HG03280 (cell line): ENCODE results near the gene KLRC2.
"Not testable (repeated sequence)": the region's sequence is repeated elsewhere in the genome, so short reads cannot be mapped to it uniquely, and the experiment has no call there.

Experiments
- ATAC-seq: cut with Tn5 transposase; IDR thresholded peaks from one replicate; pipeline ENCODE4 v1.9.1; 2021; ENCODE audit warnings: mild to moderate bottlenecking, moderate library complexity; ENCODE audit not compliant: unreplicated experiment

KLRC2 gene

GRCh38 chr12:10435816-10436215, at the start of gene KLRC2:
KLRC2 (minus strand) TSS chr12:10436010; CDS start chr12:10435986, 24 bp downstream.
- not testable (repeated sequence) for ATAC-seq

GRCh38 chr12:10481901-10482300, 46.1 kb upstream of the KLRC2 start:
- not testable (repeated sequence) for ATAC-seq

DNA sequence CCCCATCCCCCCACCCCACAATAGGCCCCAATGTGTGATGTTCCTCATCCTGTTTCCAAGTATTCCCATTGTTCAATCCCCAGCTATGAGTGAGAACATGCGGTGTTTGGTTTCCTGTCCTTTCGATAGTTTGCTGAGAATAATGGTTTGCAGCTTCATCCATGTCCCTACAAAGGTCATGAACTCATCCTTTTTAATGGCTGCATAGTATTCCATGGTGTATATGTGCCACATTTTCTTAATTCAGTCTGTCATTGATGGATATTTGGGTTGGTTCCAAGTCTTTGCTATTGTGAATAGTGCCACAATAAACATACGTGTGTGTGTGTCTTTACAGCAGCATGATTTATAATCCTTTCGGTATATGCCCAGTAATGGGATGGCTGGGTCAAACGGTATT, 37.0 kb upstream of the KLRC2 start:
- not testable (repeated sequence) for ATAC-seq

GRCh38 chr12:10469701-10470100, 33.9 kb upstream of the KLRC2 start:
- ATAC-seq, result no peak

- no peak for ATAC-seq
Observed at GRCh38 chr12:10466311-10466710, 30.5 kb upstream of the KLRC2 start.

DNA sequence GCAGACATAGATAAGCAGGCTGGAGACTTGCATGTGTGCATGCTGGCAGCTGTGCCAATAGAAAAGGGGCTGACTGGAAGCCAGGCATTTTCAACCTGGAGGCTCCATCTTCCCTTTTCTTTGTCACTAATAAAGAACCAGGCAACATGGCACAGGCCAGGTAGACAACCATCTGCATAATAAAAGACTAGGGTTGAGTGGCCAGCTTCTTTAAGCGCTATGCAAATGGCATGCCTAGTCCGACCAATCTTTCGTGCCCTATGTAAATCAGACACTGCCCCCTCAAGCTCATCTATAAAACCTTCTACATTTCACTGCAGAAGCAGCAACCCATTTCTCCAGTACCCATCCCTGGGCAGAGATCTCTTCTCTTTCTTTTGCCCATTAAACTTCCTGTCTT, 21.9 kb upstream of the KLRC2 start:
- ATAC-seq, result no peak

GRCh38 chr12:10456856-10457255, 21.0 kb upstream of the KLRC2 start:
- no peak for ATAC-seq

DNA sequence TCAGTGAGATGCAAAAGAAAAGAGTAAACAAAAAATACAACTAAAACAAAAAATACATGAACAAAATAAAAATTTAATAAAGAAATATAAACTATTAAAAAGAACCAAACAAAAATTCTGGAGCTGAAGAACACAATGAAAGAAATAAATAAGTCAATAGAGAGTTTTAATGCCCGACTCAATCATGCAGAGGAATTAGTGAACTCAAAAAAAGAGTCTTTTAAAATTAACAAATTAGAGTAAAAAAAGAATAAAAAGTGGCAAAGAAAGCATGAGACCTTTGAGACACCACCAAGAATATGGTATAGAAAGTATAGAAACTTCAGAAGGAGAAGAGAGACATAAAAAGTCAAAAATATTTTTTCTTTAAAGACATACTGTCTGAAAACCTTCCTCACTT, 20.0 kb upstream of the KLRC2 start:
- ATAC-seq, result no peak

DNA sequence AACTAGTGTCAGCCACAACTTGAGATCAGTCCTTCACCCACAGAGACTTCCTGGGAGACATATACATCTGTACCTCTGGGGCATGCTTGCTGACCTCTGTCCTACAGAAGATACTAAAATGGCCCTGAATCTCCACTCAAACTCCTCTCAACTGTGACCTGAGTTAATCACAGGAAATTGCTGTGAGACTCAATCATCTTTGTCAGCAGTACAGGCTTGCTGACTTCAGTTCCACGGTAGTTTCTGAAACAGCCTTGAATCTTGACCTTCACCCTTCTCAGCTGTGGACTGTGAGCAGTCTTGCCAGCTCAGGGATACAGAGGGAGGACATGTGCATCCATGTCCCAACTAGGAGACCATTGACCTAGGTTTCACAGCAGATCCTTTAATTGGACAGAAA, 18.7 kb upstream of the KLRC2 start:
- no peak for ATAC-seq

DNA sequence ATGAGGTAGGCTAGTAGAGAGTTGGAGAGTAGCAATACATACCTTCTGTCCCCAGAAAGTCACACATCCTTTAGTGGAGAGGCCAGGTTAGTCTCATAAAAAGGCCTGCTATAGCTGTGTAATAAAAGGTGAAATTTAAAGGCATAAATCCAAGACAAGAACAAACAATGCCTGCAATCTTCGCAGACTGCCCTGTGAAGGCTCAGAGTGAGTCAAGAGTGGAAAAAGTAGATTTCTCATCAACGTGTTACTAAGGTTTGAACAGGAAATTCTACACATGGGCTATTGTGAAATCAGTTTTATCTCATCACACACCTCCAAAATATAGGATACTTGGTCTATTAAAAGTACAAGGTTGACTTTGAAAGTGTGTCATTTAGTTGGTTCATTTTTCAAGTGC, 17.3 kb upstream of the KLRC2 start, which contains the start of gene KLRC1:
KLRC1 (minus strand) TSS at position 222 of the 400 bp plus-strand sequence. CDS start 2,221 bp downstream, outside the sequence.
- ATAC-seq, result no peak

GRCh38 chr12:10448236-10448635, 12.4 kb upstream of the KLRC2 start:
- ATAC-seq, result no peak

- not testable (repeated sequence) for ATAC-seq
Observed at GRCh38 chr12:10446052-10446451, 10.2 kb upstream of the KLRC2 start.

- ATAC-seq, result not testable (repeated sequence)
Observed at GRCh38 chr12:10441144-10441543, 5.3 kb upstream of the KLRC2 start.

- ATAC-seq, result not testable (repeated sequence)
Observed at GRCh38 chr12:10439608-10440274, 3.9 kb upstream of the KLRC2 start.

DNA sequence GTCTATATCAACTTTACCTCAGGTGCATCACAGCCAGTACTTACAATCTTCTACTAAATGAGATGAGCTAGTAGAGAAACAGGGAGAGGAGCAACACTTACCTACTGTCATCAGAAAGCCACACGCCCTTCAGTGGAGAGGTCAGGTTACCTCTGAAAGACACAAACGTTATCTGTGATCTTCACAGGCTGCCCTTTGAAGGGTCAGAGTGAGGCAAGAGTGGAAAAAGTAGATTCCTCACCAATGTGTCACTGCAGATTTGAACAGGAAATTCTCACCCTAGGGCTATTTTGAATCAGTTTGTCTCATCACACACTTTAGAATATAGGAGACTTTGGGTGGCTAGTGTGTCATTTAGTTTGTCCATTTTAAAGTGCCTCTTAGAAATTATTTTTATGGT, 1.8 kb upstream of the KLRC2 start:
- not testable (repeated sequence) for ATAC-seq

DNA sequence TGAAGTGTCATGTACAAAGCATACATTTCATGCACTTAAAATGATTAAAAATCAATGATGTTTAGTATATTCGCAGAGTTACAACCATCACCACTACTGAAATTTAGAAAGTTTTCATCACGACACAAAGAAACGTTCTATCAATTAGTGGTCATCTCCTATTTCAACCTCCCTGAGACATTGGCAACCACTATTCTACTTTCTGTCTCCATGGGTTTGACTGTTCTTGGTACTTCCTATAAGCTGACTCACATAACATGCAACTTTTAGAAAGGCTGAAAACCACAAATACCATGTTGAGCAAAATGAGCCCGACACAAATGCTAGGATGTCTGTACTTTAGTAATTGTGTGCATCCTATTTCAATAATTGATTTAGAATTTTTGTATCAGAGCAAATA, 5.2 kb downstream of the KLRC2 start:
- not testable (repeated sequence) for ATAC-seq

GRCh38 chr12:10425938-10426337, 9.9 kb downstream of the KLRC2 start:
- ATAC-seq, result not testable (repeated sequence)

DNA sequence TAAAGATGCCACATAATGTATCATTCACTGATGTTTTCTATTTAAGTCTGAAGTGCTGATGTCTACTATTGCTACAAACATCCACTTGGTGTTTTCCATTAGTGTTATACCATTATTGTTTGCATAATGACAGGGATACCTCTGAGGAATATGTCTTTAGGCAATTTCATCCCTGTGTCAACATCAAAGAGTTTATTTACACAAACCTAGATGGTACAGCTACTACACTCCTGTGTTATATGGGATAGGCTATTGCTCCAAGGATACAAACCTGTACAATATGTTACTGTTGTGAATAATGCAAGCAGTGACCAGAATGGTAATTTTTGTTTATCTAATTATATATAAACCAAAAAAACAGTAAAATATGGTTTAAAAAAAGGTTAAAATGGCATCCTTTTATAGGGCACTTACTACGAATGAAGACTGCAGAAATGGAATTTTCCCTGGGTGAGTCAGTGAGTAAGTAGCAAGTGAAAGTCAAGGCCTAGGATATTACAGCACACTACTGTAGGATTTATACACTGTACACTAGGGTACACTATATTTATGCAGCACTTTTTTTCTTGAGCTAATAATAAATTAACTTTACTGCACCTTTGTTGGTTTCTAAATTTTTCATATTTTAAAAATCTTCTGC, 11.4 kb downstream of the KLRC2 start:
- not testable (repeated sequence) for ATAC-seq

DNA sequence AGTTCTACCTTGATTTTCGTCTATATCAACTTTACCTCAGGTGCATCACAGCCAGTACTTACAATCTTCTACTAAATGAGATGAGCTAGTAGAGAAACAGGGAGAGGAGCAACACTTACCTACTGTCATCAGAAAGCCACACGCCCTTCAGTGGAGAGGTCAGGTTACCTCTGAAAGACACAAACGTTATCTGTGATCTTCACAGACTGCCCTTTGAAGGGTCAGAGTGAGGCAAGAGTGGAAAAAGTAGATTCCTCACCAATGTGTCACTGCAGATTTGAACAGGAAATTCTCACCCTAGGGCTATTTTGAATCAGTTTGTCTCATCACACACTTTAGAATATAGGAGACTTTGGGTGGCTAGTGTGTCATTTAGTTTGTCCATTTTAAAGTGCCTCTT, 13.7 kb downstream of the KLRC2 start:
- not testable (repeated sequence) for ATAC-seq

DNA sequence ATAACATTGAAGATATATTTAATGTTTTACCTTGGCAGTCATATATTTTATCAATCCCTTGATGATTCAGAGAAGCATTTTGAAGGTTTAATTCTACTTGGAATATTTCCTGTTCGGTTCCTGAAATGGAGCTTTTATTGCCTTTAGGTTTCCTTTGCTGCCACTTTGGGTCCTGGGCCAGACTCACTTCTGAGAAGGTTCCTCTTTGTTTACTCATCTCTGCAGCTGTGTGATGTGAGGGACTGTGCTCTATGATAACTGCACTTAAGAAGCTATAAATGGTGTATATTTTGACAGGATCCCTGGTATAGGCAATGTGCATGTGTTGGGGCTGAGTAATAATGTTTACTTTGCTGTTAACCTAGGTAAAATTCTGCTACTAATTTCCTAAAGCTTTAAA, 15.5 kb downstream of the KLRC2 start, which contains the start of gene KLRC3:
KLRC3 (minus strand) TSS at position 262 of the 400 bp plus-strand sequence; CDS start at position 217, 45 bp downstream.
- ATAC-seq, result not testable (repeated sequence)

- ATAC-seq, result no peak
Observed at GRCh38 chr12:10409392-10409791, 26.4 kb downstream of the KLRC2 start, which contains the start of gene KLRC4. KLRC4 (minus strand) TSS chr12:10409757; CDS start chr12:10409575, 182 bp downstream.

DNA sequence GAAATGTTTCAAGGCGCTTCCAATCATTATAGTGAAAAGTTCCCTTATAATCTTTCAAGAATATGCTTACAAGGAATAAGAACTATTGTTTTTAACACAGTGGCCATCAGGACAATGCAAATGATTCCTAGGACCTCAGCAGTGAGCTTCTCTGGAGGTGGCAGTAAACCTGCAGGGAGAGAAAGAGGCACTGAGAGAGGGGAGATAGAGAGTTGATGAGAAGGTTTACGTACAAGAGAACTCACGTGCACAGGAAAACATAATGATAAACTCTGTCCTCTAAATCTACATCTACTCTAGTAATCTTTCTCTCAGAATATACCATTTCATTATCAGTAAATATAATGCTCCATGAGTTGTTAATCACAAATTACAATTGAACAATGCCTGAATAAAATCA, 27.0 kb downstream of the KLRC2 start:
- ATAC-seq, result no peak
